ENCODE data around the gene USP17L17.
"Not testable (repeated sequence)": the region's sequence is repeated elsewhere in the genome, so short reads cannot be mapped to it uniquely, and the experiment has no call there.

The USP17L17 gene

DNA sequence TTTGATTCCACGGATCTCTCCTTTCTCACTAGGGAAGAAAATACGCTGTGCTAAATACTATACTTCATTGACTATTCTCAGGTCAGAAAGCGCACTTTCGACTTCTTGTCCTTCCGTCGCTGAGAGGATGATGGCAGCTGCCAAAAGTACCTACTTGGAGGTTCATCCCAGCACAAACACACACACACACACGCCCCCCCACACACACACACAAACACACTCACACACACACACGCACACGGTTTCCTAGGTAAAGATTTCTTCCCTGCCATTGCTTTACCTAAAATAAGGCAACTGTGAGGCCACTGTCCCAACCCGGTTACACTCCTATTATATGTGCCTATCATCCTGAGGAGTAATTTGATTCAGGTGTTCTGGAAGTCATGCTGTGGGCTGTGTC is 28.0 kb downstream of the USP17L17 start:
- H3K27me3 ChIP-seq (ENCODE audit: low read depth); in situ Hi-C loops (cut with MboI; ENCODE audit: low sequenced_read_pairs): not testable (repeated sequence)
- peak in 1 of 2 experiments; percentile 45 for DNase-seq (ENCODE audit: low spot score in 2 of 2)

More for the DNA sequence above, 28.0 kb downstream of the USP17L17 start:
- H3K4me1 ChIP-seq; H3K36me3 ChIP-seq (replicated peaks); H3K4me3 ChIP-seq; H3K9me3 ChIP-seq: not testable (repeated sequence)

Measured in HAP-1 (cell line).